ENCODE measurements around the gene MNT.
"Not testable (repeated sequence)": the region's sequence is repeated elsewhere in the genome, so short reads cannot be mapped to it uniquely, and the experiment has no call there.

The MNT gene, protein sequence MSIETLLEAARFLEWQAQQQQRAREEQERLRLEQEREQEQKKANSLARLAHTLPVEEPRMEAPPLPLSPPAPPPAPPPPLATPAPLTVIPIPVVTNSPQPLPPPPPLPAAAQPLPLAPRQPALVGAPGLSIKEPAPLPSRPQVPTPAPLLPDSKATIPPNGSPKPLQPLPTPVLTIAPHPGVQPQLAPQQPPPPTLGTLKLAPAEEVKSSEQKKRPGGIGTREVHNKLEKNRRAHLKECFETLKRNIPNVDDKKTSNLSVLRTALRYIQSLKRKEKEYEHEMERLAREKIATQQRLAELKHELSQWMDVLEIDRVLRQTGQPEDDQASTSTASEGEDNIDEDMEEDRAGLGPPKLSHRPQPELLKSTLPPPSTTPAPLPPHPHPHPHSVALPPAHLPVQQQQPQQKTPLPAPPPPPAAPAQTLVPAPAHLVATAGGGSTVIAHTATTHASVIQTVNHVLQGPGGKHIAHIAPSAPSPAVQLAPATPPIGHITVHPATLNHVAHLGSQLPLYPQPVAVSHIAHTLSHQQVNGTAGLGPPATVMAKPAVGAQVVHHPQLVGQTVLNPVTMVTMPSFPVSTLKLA

DNA sequence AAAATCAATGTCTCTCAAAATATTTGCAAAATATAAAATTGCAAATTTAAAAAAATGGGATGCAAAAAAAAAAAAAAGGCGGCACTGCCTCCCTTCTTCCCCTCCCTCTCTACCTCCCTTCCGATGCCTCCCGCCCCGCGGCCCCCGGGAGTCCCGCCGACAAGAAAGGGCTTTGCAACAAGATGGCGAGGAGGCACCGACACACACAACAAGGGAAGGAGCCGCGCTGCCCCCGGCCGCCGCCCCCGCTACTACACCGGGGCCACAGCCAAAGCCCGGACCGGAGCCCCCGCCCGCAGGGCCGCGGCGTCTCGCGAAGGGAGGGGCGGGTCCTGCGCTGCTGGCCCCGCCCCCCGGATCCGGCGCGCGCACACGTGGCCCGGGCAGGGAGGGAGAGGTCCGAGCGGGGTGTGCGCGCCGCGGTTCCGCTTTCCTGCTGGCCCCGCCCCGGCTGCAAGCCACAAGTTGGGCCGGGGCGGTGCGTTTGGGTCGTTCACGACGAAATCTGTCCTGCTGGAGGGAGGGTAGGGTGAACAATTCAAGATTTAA, at the start of gene MNT:
TSS of gene MNT (minus strand) at position 184 of the 549 bp plus-strand sequence. CDS start 348 bp downstream, outside the sequence.
- peak; percentile 95 for DNase-seq

DNA sequence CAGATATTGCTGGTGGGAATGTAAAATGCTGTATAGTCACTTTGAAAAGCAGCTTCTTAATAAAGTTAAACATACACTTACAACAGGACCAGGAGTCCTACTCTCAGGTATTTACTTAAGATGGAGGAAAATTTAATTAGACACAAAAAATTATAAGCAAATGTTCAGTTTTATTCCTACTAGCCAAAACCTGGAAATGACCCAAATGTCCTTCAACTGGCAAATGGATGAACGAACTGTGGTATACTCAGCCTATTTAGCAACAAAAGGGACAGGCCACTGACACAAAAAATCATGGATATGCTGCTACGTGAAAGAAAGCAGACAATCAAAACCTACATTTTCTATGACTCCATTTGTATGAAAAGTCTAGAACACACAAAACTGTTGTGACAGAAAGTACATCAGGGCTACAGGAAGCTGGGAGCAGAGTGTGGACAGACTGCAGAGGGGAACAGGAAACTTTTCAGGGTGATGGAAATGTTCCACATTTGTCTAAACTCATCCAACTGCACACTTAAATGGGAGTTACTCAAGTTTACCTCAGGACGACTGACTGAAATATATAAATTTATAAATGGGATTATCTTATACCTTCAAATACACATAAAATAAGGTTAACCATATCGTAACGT, 49.3 kb upstream of the MNT start:
- DNase-seq, result no peak

DNA sequence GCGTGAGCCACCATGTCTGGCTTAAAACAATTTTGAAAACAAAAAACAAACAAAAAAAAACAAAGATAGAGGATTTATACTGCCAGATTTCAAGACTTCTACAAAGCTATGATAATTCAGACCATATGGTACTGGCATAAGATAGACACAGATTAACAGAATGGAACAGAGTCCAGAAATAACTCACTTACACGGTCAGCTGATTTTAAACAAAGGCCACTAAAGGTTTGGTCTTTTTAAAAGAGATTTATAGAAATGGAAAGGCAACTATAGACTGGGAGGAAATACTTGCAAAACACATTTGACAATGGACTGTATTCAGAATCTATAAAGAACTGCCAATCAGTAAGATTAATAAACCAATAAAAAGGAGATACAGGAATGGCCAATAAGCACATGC, 48.6 kb upstream of the MNT start:
- no peak for DNase-seq

DNA sequence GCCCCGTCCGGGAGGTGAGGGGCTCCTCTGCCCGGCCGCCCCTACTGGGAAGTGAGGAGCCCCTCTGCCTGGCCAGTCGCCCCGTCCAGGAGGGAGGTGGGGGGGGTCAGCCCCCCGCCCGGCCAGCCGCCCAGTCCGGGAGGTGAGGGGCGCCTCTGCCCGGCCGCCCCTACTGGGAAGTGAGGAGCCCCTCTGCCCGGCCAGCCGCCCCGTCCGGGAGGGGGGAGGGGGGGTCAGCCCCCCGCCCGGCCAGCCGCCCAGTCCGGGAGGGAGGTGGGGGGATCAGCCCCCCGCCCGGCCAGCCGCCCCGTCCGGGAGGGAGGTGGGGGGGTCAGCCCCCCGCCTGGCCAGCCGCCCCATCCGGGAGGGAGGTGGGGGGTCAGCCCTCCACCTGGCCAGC, 46.6 kb upstream of the MNT start:
- not testable (repeated sequence) for DNase-seq

DNA sequence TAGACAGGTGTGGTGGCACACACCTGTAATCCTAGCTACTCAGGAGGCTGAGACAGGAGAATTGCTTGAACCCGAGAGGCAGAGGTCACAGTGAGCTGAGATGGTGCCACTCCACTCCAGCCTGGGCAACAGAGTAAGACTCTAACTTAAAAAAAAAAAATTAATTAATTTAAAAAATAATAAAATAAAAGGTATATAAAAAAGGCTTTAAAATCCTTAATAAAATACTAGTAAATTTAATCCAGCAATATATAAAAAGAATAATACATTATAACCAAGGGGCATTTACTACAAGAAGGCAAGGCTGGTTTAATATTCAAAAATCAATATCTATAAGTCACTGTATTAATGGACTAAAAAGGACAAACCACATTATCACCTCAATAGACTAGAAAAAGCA, 44.8 kb upstream of the MNT start:
- no peak for DNase-seq

DNA sequence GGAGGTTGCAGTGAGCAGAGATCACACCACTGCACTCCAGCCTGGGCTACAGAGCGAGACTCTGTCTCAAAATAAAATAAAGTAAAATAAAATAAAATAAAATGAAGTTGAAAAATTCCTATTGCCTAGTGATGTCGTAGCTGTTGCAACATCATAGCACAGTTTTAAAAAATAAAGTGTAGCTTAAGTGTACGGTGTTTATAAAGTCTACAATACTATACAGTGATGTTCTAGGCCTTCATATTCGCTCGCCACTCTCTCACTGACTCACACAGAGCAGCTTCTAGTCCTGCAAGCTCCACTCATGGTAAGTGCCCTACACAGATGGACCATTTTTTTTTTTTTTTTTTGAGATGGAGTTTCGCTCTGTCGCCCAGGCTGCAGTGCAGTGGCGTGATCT, 43.5 kb upstream of the MNT start:
- no peak for DNase-seq

DNA sequence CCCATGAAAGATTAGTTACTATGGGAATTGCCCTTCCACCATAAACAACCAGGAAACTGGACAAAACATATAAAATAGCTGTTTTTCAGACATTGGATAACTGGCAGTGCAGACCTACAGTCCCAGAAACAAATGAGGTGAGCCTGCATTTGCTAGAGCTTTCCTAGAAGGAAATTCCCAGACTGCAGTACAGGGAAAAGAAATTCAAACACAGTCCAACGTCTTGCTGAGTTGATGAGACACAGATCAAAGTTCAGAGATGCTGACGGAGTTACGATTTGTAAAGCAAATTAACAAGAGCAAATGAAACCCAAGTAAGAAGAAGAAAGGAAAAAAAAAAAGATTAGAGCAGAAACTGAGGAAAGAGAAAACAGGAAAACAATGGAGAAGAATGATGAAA, 41.3 kb upstream of the MNT start:
- DNase-seq, result no peak

DNA sequence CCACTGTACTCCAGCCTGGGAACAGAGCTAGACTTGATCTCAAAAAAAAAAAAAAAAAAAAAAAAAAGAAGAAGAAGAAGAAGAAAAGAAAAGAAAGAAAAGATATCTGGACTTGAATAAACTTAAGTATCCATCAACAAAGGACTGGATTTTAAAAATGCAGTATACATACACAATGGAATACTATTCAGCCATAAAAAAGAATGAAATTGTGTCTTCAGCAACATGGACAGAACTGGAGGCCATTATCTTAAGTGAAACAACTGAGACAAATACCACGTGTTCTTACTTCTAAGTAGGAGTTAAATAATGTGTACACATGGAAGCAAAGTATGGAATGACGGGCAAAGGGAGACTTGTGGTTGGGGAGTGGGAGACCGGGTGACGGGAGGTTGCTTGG, 40.1 kb upstream of the MNT start:
- no peak for DNase-seq

DNA sequence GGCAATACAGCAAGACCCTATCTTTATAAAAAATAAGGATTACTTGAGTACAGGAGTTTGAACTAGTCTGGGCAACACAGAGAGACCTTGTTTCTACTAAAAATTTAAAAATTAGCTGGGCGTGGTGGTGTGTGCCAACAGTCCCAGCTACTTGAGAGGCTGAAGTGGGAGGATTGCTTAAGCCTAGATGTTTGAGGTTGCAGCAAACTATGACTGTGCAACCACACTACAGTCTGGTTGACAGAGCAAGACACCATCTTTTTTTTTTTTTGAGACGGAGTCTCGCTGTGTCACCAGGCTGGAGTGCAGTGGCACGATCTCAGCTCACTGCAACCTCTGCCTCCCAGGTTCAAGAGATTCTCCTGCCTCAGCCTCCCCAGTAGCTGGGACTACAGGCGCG, 39.1 kb upstream of the MNT start:
- DNase-seq, result not testable (repeated sequence)

DNA sequence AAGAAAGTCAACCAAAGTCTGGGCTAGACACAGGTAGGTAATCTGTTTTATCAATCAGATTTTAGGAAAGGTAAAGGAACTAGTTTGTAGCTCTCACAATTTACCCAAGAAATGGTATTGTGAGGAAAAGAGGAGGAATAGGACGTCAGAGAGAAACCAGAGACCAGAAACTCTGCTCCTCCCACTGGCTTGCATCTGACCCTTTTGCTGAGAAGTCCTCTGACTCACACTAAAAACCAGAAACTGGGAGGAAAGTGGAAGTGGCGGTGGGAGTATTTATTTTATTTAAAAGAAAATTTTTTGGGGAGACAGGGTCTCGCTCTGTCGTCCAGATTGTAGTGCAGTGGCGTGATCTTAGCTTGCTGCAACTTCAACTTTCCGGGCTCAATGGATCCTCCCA, 38.0 kb upstream of the MNT start:
- no peak for DNase-seq

DNA sequence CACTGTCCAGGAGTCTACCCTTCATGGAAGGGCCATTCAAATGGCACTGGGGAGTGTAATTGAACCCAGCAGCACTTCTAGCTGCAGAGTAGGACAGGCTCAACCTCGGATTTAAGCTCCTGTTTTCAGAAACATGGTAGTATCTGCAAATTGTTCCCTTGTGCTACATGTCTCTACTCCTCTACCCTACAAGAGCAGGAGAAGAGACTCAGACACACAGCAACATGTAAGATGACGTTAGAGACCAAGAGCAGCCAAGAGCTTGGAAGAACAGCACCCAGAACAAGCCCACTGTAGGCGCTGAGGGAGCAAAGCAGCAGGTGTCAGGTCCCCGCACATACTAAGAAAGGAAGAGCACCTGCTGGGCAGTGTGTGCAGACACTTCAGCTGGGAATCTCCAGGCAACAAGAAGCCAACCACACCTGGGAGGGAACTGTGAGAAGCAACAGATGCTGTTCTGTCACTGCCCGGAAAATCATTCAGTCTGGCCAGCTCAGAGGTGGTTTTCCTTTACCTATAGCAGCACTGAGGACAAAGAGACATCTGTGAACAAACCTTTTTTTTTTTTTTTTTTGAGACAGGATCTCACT, 35.6 kb upstream of the MNT start:
- no peak for DNase-seq

DNA sequence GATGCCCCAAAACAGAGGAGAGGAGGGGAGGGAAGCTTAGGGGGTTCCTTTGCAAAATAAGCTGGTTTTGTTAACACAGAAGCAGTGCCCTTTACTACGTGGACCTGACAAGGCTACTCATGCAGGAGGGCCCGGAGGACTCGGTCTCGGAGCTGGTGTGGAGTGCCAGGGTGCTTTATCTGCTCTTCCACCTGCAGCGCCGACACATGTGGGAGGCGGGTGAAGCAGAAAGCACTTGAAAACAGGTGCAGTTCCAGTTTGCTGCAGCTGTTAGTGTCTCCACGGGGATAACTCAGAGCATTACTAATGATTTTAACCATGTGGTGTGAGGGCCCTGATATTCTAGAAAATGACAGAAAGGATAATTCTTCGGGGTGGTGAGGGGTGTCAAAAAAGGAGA, 35.0 kb upstream of the MNT start:
- no peak for DNase-seq

DNA sequence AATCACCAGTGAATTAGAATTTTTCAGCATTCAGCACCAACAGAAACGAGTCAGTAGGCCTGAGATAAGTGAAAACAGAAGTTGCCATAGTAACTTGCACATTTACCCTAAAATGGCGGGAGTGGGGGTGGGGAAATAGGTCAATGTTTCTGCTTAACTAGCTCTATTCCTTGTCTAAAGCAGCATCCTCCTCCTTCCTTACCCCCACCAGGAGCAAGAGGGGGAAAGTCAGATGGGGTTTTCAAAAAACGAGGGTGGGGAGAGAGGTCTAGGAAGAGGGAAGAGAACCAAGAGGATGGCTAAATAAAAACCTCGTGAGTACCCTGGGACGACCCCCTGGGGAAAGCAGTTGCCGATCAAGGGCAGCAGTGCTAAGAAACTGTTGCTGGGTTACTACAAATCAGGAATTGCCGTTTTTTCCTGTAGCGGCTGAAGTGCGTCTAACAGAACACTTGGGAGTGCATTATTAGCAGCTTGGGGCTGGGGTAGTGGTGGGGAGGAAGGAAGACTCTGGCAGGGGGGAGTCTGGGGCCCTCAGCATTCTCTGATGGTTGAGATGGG, 34.4 kb upstream of the MNT start:
- no peak for DNase-seq

DNA sequence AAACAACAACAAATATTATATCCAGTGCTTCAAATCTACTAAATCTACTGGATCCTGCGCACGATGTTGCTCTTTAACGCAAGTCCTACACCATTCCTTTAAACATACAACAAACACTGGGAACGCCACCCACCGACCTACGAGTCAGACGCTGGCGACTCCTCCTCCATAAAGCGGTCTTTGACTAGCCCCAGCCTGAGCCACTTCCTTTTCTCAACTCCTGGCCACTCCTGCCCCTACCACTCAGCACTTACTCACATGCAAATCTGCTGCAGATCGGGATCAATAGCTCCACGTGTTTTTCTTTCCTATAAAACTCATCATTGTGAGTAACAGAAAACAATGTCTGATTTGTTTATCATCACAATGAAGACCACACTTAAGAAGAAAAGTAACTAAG, 32.8 kb upstream of the MNT start:
- DNase-seq, result no peak

DNA sequence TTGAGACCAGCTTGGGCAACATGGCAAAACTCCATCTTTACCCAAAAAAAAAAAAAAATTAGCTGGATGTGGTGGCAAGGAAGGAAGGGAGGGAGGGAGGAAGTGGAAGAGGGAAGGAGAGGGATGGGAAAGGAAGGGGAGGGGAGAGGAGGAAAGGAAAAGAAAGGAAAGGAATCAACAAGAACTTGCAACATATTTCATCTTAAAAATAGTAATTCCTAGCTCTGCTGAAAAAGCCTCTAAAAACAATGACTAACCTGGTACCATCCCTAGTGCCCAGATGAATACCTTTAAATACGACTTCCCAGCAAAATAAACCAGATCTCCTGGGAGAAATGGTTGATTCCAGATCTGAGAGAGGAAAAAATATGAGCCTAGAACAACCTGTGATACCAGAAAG, 27.1 kb upstream of the MNT start:
- DNase-seq, result no peak

DNA sequence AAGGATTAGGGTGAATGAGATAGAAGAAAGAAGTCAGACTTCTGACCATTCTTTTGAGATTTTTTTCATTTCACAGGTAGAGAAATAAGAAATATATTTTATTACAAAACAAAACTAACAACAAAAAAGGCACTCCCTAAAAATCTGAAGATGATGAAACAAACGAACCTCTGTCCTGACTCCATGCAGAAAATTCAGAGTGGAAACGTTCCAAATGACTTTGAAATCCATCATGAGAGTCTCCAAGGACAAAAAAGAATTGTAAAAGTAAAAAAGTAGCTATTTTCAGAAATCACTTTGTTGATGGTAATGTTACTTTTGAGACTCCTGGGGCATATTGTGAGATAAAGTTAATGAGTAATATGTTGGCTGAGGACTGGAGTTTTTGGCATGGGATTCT, 26.4 kb upstream of the MNT start:
- no peak for DNase-seq

DNA sequence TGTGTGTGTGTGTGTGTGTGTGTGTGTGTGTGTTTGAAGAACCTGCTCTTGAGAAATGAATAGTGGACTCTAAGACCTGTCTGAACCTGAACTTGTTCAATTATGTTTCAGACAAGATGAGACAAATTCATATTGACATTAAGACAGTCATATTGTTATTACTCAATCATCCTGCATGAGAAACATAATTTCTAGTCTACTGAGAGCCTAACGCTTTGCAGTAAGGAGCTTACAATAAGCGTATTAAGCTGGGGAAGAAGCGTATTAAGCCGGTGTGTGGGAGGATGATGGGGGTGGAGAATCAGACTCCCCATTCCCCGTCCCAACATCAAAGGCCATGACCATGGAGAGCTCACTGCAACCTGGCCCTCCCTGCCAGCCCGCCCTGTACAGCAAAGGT, 22.4 kb upstream of the MNT start:
- DNase-seq, result no peak

DNA sequence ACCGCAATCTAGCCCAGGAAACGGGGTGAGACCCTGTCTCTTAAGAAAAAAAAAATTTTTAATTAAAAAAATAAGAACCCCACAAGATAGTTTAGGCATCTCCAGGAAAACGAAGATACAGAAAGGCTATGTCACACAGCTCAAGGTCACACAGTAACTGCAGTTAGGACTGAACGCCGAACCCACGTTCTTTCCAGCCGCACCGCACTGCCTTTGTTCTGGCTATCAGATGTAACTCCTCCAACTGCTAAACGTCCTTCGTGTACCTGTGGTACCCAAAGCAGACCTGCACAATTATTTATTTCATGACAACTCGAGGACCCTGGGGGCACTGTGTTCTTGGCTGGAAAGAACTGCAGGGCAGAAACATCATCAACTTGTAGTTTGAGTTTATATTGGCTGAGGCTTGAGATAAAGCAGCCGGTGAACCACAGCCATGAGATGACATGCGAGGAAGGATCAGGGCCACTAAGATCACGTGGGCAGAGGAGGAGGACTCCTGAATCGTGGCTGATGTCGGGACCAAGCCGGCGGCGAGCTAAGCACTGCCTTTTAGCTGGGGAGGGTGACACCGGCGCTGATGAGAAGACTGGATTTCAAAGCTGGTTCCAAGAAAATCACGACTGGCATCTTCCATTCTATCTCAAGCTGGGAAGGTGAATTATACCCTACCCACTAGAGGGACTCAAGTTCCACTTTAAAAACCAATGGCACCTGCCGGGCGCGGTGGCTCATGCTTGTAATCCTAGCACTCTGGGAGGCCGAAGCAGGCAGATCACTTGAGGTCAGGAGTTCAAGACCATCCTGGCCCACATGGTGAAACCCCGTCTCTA, 20.7 kb upstream of the MNT start:
- no peak for DNase-seq

DNA sequence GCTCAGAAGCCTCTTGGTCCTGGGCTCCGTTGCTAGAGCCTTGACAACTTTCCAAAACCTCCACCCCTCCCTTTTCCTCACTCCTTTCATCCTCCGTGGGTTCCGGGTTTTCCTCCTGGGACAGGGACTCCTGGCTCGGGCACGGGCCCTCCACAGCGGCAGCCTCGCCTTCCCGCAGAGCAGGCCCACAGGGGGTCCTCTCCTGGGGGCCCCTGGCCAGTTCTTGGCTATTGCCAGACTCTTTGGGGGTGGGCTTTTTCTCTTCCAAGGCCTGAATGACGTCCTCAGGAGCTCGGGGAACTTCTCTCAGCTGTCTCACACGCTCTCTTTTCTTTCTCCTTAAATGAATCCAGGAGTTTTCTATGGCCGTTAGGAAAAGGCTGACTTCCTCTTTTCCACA, 19.3 kb upstream of the MNT start:
- DNase-seq, result no peak

DNA sequence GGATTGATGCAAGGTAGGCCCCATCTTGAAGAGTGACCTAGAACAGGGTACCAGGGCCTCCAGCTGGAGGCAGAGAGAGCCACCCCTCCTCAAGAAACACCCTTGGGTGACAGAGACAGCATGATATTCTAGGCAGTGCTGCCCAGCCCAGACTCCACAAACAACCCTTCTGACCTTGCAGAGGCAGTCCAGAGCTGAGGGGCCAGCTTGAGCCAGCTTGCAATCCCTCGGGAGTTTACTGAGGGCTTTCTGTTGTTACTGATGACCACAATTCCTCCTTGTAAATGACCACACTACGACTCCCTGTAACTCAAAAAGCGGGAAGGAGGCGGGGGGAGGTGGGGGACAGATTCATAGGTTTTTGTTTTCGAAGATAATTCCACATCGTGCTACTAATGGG, 18.6 kb upstream of the MNT start:
- no peak for DNase-seq

DNA sequence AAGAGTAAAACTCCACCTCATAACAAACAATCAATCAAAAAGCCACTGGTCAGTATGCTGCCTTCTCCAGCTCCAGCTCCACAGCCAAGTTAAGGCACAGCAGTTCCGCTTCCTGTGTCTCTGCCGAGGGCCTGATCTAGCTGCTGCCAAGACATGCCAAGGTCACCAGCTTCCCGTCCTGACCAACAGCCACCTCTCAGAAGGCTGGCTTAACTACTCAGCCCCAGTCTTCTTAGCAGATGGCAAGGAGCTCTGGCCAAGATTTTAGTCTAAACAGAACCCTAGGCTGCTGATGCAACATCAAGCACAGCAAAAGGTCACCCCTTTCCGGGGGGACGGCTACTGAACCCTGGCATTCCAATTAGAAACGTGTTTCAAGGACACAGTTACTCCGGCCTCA, 17.7 kb upstream of the MNT start:
- no peak for DNase-seq

DNA sequence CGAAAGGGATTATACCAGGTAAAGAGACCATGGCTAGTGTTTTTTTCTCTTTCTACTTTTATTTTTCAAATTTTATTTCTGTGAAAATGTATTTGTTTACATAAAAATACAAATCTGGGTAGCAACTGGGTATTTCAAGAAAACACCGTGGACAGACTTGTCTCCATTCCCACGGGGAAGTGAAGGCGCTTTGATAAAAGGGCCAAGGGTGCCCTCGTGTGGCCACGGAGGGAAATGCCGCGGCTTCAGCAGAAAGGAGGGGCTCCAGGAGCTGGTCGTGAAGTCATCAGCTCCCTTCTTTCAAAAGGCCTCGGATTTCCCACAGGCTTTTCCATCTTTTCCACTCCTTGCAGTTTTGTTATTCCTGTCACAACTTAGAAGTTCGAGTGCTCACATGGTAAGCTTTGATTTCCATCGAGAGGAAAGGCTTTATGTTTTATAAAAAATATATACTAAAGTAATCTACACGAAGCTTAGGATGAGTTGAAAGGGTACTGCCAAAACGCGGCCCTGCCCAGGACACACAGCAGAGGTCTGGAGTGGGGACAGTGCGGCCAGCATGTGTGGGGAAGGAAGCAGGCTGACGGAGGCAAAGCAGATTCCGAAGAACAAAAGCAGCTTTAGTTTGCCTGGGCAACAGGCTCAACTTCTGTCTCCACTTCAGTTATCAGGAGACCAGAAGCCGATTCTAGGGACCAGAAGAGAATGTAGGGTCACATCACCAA, 15.3 kb upstream of the MNT start:
- peak; percentile 89 for DNase-seq
